ENCODE results near the gene TMCC2. TPM values are rescaled to one million over a fixed set of nuclear protein-coding genes. Genes with fewer than 3 reads are reported as not detected.

The TMCC2 gene
- total RNA-seq, 1 donor from 2014 or later = 7.1 TPM

- H3K9ac ChIP-seq = no peak overlapping the region
- H3K4me1 ChIP-seq = peaks cover 9% of the 10 kb centered on the region
- no peak for DNase-seq (ENCODE audit: low spot score)
- H4K20me1 ChIP-seq (ENCODE audit: low read depth) = peaks cover 6% of the 10 kb centered on the region
- Mint-ChIP-seq H3K27ac (no peak overlapping the region), H3K27me3 (ENCODE audit: insufficient read depth, low read depth) (peaks cover 2% of the 10 kb centered on the region), H3K9me3 (no peaks in the 10 kb centered on the region), H3K4me1 (peaks cover 40% of the 10 kb centered on the region), H3K36me3 (no peaks in the 10 kb centered on the region), H3K4me3 (no peak overlapping the region)
- peaks cover 8% of the 10 kb centered on the region for H3F3A ChIP-seq (ENCODE audit: low read depth)
- no peak overlapping the region for H3K4me3 ChIP-seq
- no peaks in the 10 kb centered on the region for H3K9me3 ChIP-seq (ENCODE audit: low read depth)
- no peaks in the 10 kb centered on the region for H3K79me2 ChIP-seq (ENCODE audit: low read depth)
- H3K27me3 ChIP-seq = no peaks in the 10 kb centered on the region
- H3K36me3 ChIP-seq = no peaks in the 10 kb centered on the region
- H2AFZ ChIP-seq (replicated peaks) = no peak overlapping the region
- H3K27ac ChIP-seq = no peak overlapping the region
- H3K4me2 ChIP-seq = no peak overlapping the region
- TF ChIP-seq EZH2phosphoT487 (IDR thresholded peaks at IDR 0.05) (no peak), CTCF (IDR thresholded peaks at IDR 0.05) (no peak), EZH2 (IDR thresholded peaks at IDR 0.05) (no peak)
These were observed 21.3 kb downstream of the TMCC2 start for GRCh38 chr1:205248793-205249601.

GRCh38 chr1:205249651-205250050 lies 21.9 kb downstream of the TMCC2 start:
- Histone ChIP-seq H3K9ac (no peak overlapping the region), H3K9me3 (ENCODE audit: low read depth) (no peaks in the 10 kb centered on the region), H3K27me3 (no peaks in the 10 kb centered on the region), H3K4me3 (no peak overlapping the region), H4K20me1 (ENCODE audit: low read depth) (peaks cover 2% of the 10 kb centered on the region), H2AFZ (replicated peaks) (no peak overlapping the region), H3K27ac (no peak overlapping the region), H3K36me3 (no peaks in the 10 kb centered on the region), H3K4me2 (no peak overlapping the region), H3K4me1 (peaks cover 9% of the 10 kb centered on the region), H3F3A (ENCODE audit: low read depth) (peaks cover 8% of the 10 kb centered on the region), H3K79me2 (ENCODE audit: low read depth) (no peaks in the 10 kb centered on the region)
- Mint-ChIP-seq H3K9me3 (no peaks in the 10 kb centered on the region), H3K36me3 (no peaks in the 10 kb centered on the region), H3K4me1 (peaks cover 40% of the 10 kb centered on the region), H3K27me3 (ENCODE audit: insufficient read depth, low read depth) (peaks cover 3% of the 10 kb centered on the region), H3K27ac (no peak overlapping the region), H3K4me3 (no peak overlapping the region)
- TF ChIP-seq EZH2 (IDR thresholded peaks at IDR 0.05) (no peak), CTCF (IDR thresholded peaks at IDR 0.05) (no peak), EZH2phosphoT487 (IDR thresholded peaks at IDR 0.05) (no peak)
- DNase-seq (ENCODE audit: low spot score) = no peak

GRCh38 chr1:205250699-205251098 lies 23.0 kb downstream of the TMCC2 start:
- Mint-ChIP-seq H3K4me3 (no peak overlapping the region), H3K27ac (no peak overlapping the region), H3K9me3 (no peaks in the 10 kb centered on the region), H3K4me1 (peaks cover 43% of the 10 kb centered on the region), H3K27me3 (ENCODE audit: insufficient read depth, low read depth) (peaks cover 3% of the 10 kb centered on the region), H3K36me3 (no peaks in the 10 kb centered on the region)
- DNase-seq (ENCODE audit: low spot score) = no peak
- Histone ChIP-seq H3K79me2 (ENCODE audit: low read depth) (no peaks in the 10 kb centered on the region), H2AFZ (replicated peaks) (no peak overlapping the region), H3K9me3 (ENCODE audit: low read depth) (no peaks in the 10 kb centered on the region), H3K27me3 (no peaks in the 10 kb centered on the region), H3K4me3 (no peak overlapping the region), H3K36me3 (no peaks in the 10 kb centered on the region), H3K27ac (no peak overlapping the region), H4K20me1 (ENCODE audit: low read depth) (no peaks in the 10 kb centered on the region), H3K4me1 (peaks cover 9% of the 10 kb centered on the region), H3K4me2 (no peak overlapping the region), H3F3A (ENCODE audit: low read depth) (peaks cover 8% of the 10 kb centered on the region), H3K9ac (no peak overlapping the region)
- TF ChIP-seq CTCF (IDR thresholded peaks at IDR 0.05) (no peak), EZH2phosphoT487 (IDR thresholded peaks at IDR 0.05) (no peak), EZH2 (IDR thresholded peaks at IDR 0.05) (no peak)

All from neural progenitor cell (in vitro differentiated cells).